Psoas muscle (tissue), 8 donors: ENCODE measurements around the gene ANKRD55. TPM values are rescaled to one million over a fixed set of nuclear protein-coding genes. Genes with fewer than 3 reads are reported as not detected.
"Not testable (repeated sequence)": the region's sequence is repeated elsewhere in the genome, so short reads cannot be mapped to it uniquely, and the experiment has no call there.

Source experiments
- ATAC-seq, 4 donors: fragments of 200-7000 bp; cut with Tn5 transposase; one replicate each; pipeline ENCODE4 v1.9.1; 2020; ENCODE audit warnings: moderate library complexity in 3 of 4, mild to moderate bottlenecking in 2 of 4
- DNase-seq, 2 donors: peaks; one replicate each; pipeline ENCODE4 v3.0.0-alpha.2; 2020
- H3K27ac ChIP-seq: fragments of 200-600 bp; one replicate; pipeline ENCODE4 v1.8.0; 2022
- H3K27me3 ChIP-seq, 3 donors: fragments of 200-600 bp in 1 of 3; one replicate each; pipeline versions ENCODE4 v1.6.1 to v1.8.0; 2013 to 2022; ENCODE audit warnings: low read length in 2 of 3, mild to moderate bottlenecking in 2 of 3, moderate library complexity in 1 of 3; ENCODE audit not compliant: insufficient read depth in 3 of 3
- H3K36me3 ChIP-seq, 2 donors: fragments of 200-600 bp in 1 of 2; one replicate each; pipeline versions ENCODE4 v1.6.1 to v1.8.0; 2013 to 2022; ENCODE audit warnings: low read depth in 1 of 2, mild to moderate bottlenecking in 1 of 2, moderate library complexity in 1 of 2; ENCODE audit not compliant: insufficient read depth in 1 of 2
- H3K4me1 ChIP-seq: fragments of 200-600 bp; one replicate; pipeline ENCODE4 v1.8.0; 2022
- H3K4me3 ChIP-seq: fragments of 200-600 bp; one replicate; pipeline ENCODE4 v1.8.0; 2022; ENCODE audit warnings: mild to moderate bottlenecking
- H3K9me3 ChIP-seq: fragments of 200-600 bp; one replicate; pipeline ENCODE4 v1.8.0; 2022
- CTCF ChIP-seq: fragments of 200-600 bp; IDR thresholded peaks from one replicate; pipeline ENCODE4 v1.8.0; 2022; ENCODE audit warnings: antibody characterized with exemption
- WGBS, 3 donors: extraction: QIAGEN DNeasy Blood & Tissue Kit; methylation state at CpG; one replicate each; pipeline versions ENCODE4 v1.1.6 to v1.1.7; 2013; 5-methylcytosine and 5-hydroxymethylcytosine counted together
- intact Hi-C, 2 donors: fragments of 100-400 bp; cut with DNase I; formaldehyde crosslinking; loops; one replicate each; pipeline versions ENCODE4 v1.11.0 to v1.14.2; 2022
- polyA plus RNA-seq, 3 donors: library from polyadenylated mRNA; stranded (reverse); fragments of 200-250 nt; gene quantifications; one replicate each; pipeline ENCODE4 v1.2.3, GENCODE V29; 2013
- total RNA-seq, 4 donors: library from RNA; stranded (reverse); fragmentation: NEBNext Ultra II Directional in 2 of 4; extraction: Animal tissue kit (Norgen Biotek cat#: 25700) in 2 of 4; gene quantifications; one replicate each; pipeline versions ENCODE4 v1.2.1 to v1.2.4, GENCODE V29; 2021 to 2023
- donor health status: healthy with polysubstance abuse.
- donor health status: DM: no; HTN: no; CAD: no; lungs with moderate emphysema.
- donor health status: Bipolar disorder and iron deficiency.
- donor health status: healthy.
- donor health status: DM: yes; HTN: yes; CAD: no.
- donor health status: DM: no; HTN: no; CAD: no.
- donor health status: DM: no; HTN: no; CAD: no.
- donor health status: DM: yes; HTN: yes; CAD: no.

ANKRD55 gene
- total and polyA plus RNA-seq, 7 donors: 0.01 to 0.04 TPM; not detected in 5

GRCh38 chr5:56250011-56250410 lies 16.9 kb upstream of the ANKRD55 start:
- WGBS, 3 donors: 44 to 56% (median 55%) methylated on average over 3 of the region's 3 CpGs
- DNase-seq (no peak), ATAC-seq (no peak)
- no peak for TF ChIP-seq CTCF
- no peak overlapping the region for H3K27ac ChIP-seq
- H3K27me3 ChIP-seq: no peaks in the 10 kb centered on the region
- no peaks in the 10 kb centered on the region for H3K9me3 ChIP-seq
- no peak overlapping the region for H3K4me3 ChIP-seq
- H3K36me3 ChIP-seq: no peaks in the 10 kb centered on the region
- no peaks in the 10 kb centered on the region for H3K4me1 ChIP-seq
- intact Hi-C loops: no loop called here

GRCh38 chr5:56249085-56249484 lies 16.0 kb upstream of the ANKRD55 start:
- ATAC-seq, H3K4me1 ChIP-seq, H3K4me3 ChIP-seq, H3K36me3 ChIP-seq, H3K27me3 ChIP-seq, intact Hi-C loops, DNase-seq, H3K9me3 ChIP-seq, H3K27ac ChIP-seq: not testable (repeated sequence)
- WGBS, 3 donors: 76 to 94% (median 87%) methylated on average over 5 of the region's 5 CpGs

GRCh38 chr5:56247592-56247991 lies 14.5 kb upstream of the ANKRD55 start:
- no peak overlapping the region for H3K27ac ChIP-seq
- no peak overlapping the region for H3K4me3 ChIP-seq
- 43 to 49% (median 48%) methylated on average over 3 of the region's 3 CpGs for WGBS, 3 donors
- intact Hi-C loops: no loop called here
- no peak for ATAC-seq
- no peaks in the 10 kb centered on the region for H3K9me3 ChIP-seq
- no peak for TF ChIP-seq CTCF
- no peaks in the 10 kb centered on the region for H3K36me3 ChIP-seq
- no peak for DNase-seq
- no peaks in the 10 kb centered on the region for H3K4me1 ChIP-seq
- no peaks in the 10 kb centered on the region for H3K27me3 ChIP-seq

- Histone ChIP-seq H3K4me1 (no peaks in the 10 kb centered on the region), H3K9me3 (no peaks in the 10 kb centered on the region), H3K27me3 (no peaks in the 10 kb centered on the region), H3K36me3 (no peaks in the 10 kb centered on the region), H3K27ac (no peak overlapping the region), H3K4me3 (no peak overlapping the region)
- no peak for TF ChIP-seq CTCF
- 93 to 95% (median 94%) methylated on average over 6 of the region's 6 CpGs for WGBS, 3 donors
- ATAC-seq (no peak), DNase-seq (no peak)
- intact Hi-C loops: no loop called here
Observed at GRCh38 chr5:56246769-56247168, 13.6 kb upstream of the ANKRD55 start.

GRCh38 chr5:56245481-56245880 lies 12.4 kb upstream of the ANKRD55 start:
- DNase-seq (no peak), ATAC-seq (no peak)
- Histone ChIP-seq H3K9me3 (no peaks in the 10 kb centered on the region), H3K4me3 (no peak overlapping the region), H3K27ac (no peak overlapping the region), H3K36me3 (no peaks in the 10 kb centered on the region), H3K4me1 (no peaks in the 10 kb centered on the region), H3K27me3 (no peaks in the 10 kb centered on the region)
- intact Hi-C loops: no loop called here
- TF ChIP-seq CTCF: no peak
- 89 to 96% (median 96%) methylated on average over 2 of the region's 2 CpGs for WGBS, 3 donors
